HK-2 (cell line): Measurements from ENCODE around the gene PMP22.

Experiments
- DNase-seq: peaks from one replicate; pipeline ENCODE4 v3.0.0-alpha.2; 2018; ENCODE audit not compliant: unreplicated experiment

Gene PMP22

DNA sequence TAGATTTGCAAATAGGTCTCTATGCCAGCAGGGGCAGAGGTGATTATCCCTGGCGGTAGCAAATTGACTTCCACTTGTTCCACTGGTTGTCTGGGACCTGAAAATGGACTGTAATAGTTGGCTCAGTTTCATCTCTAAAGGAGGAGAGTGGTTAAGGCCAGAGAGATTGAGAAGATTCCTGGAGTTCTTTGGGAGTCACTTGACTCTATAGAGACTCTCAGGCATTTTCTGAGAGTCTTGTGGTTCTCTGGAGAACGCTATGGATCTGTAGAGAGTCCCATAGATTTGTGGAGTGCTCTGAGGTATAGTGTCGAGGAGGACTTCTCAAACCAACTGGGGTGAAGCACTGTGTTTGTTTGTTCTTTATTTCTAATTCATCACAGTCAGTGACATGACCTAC, 8.9 kb upstream of the PMP22 start:
- DNase-seq, result no peak

DNA sequence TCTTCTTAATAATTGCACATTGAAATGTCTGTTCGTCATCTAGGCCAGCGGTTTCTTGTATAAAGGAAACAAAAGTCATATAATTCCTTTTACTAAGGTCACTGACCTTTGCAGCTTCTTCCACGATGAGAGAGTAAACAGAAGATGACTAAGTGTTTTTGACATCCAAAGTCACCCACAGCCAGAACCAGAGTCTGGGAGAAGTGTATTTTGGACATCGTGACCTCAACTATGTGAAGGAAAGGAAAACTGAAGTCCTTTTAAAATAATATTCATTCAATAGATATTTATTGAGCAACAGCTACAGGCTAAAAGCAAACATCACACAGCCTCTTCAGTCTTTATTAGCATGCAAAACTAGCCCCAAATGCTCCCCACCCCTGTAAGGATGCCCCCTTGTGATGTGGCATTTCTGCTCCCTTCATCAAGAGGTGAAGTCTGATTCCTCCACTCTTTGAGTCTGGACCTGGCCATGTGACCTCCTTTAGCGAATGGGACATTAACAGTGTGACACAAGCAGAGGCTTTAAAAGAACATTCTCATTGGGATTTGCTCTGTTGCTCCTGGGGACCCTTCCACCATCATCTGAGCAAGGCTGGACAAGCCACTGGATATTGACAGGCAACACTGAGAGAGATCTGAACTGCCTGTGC, 8.1 kb upstream of the PMP22 start:
- no peak for DNase-seq

DNA sequence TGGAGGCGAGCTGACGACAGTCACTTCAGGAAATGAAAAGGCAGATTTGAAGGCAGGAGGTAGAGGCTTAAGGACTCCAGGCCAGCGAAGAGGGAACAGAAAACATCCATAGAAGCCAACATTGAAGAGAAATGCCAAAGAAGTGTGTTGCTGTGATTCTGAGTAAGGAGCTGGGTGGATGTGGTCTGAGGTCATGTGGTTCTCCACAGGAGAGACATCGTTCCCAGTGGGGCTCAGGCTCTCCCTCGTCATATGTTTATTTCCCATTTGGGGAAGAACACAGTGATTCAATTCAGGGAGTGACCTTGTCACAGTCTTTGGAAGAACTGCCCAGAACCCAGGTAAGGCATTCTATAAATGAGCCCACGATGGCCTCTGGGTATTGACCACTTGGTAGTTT, 6.6 kb upstream of the PMP22 start:
- no peak for DNase-seq

DNA sequence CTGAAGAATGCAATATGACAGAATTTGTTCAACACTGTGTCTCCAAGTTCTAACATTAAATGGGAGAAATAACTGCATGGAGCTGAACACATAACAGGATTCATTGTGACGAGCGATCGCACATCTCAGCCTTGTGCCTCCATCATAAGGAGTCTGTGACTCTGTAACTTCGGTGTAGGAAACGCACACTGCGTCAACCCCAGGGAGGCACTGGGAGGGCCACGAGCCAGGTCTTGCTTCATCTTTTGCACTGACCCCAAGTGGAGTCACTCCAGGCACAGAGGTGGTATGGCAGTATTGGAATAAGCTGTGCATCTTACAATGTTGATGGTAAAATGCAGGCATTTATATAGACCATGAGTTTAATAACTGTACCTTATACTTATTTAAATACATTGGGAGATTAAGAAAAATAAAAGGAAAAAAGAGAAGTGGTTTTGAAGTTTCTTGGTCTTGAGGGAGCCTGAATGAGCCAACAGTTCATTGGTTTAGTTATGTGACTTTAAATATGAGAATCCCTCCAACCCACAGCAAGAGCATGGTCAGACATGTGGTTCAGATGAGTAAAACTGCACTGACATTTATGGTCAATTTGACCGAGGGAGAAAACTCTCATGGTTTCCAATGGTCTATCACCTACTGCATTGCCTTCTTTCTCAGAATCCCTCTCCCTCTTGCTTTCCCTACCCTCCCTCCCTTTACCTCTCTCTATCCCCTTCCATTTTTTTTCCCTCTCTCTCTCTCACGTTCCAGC, 5.7 kb upstream of the PMP22 start:
- DNase-seq, result no peak

DNA sequence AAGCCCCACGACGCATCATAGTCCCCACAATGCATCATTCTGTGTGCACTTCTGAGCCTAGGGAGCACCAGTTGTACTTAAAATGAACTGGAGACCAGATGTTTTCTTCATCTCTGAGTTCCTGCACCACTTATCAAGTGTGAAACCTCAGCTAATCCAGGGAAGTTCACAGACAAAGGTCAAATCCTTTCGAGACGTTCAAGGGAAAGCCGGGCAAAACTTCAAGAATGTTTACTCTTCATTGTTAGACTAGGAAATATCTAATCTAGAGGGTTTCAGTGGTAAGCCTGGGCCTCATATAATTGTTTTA, 4.6 kb upstream of the PMP22 start:
- no peak for DNase-seq

DNA sequence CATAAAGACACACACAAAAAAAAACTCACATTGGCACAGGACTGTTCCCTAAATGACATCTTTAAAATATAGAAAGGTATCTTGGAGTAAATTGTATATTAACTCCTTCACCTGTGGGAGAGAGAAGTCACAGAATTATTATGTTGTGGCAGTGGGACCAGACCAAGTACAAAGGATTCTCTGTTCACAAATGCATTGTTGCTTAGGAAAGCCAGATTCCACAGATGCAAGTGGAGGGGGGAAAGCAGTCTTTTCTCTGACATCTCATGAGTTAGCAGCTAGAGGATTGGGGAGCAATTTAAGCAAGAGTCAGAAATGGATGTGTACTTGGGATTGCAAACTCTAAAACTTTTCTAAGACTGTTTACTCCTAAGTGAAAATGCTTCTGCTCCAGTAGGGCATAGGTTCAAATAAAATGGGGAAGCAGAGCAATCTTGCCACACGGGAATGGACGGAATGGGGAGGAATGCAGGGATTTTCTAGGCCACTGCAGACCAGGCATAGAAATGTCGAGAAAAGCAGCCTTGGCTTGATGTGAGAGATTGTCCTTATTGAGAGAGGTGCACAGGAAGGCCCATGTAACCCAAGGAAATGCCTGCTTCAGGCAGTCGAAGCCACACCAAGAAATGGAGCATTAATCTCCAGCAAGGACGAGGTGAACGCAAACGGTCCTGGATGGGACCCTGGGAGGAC, 4.1 kb upstream of the PMP22 start:
- DNase-seq, result no peak

DNA sequence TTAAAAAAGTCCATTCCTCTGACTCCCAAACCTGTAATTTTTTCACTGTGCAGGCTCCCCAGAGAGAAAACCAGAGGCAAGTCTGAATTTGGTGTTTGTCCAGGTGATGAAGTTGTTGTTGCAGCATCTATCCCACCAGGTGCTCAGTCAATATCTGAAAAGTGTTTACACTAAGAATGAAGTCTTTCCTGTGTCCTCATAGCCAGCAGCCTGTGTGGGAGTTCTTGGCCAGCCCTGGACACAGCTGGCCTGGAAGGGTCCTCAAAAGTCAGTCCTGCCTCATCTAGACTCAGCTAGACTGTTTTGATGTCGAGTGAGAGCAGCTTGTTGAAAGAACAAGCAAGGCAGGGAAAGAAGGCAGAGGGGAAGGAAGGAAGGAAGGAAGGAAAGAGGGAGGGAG, 3.3 kb upstream of the PMP22 start:
- DNase-seq, result no peak

DNA sequence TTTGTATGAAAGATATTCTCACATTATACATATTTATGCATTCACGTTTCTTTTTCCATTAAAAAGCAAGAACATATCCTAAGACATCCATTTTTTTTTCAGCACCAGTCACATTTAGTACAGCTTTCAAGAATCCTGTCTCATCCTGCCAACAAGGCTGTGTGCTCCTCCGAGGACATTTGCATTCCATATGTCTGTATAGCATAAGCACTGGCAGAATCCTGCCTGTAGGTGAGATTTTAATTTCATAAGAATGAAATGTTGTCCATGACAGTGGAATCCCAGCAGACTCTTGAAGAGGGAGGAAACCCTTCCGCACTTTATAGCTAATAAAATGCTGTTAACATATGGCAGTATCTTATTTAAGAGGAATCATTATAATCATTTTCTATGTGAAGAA, 2.9 kb upstream of the PMP22 start:
- DNase-seq, result no peak

DNA sequence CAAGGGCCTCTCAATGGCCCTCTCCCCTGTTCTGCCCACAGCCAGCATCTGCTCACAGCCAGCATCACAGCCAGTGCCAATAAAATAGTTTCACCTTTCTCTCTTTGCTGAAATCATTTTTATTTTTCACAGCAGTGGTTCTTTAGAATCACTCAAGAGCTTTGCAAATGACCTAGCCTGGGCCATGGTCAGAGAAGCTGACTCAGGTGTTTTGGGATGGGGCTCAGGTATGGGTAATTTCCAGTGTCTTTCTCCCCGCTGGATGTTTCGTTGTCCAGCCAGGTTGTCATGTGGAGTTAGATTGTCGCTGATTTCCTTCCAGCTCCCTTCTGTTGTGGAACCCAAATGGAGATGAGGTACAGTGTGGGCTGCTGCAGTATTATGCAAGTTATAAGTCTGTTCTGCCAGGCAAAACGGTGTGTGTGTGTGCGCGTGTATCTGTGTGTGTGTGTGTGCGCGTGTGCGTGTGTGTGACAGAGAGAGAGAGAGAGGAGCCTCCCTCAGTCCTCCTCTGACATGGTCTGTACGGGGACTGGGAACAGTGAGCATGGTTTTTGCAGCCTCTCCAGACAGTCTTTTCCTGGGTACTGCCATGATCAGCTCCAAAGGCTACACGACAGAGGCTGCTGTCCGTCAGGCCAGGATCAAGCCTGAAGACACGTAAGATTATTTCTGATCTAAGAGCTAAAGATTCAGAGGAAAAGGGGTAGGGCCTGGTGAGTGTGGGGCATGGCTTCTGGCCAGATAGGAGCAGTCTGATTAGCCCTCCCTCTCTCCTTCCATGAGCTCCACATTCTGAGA, 1.4 kb upstream of the PMP22 start:
- DNase-seq, result no peak

DNA sequence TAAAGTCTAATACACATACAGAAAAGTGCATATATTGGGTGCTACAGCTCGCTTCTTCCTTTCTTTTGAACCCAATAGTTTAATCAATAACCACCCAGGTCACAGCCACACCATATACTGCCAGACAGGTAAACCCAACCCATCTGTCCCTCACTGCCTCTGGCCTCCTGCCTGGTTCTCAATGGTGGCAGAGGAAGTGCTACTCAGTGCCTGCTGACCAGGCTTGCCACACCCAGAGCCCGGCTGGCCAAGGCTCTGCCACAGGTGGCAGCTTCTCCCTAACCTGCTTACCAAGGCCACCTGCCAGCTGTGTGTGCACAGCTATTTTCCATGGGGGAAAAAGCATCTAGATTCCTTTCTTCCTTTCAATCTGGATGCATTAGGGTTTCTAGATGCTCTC, 584 bp downstream of the PMP22 start:
- no peak for DNase-seq

DNA sequence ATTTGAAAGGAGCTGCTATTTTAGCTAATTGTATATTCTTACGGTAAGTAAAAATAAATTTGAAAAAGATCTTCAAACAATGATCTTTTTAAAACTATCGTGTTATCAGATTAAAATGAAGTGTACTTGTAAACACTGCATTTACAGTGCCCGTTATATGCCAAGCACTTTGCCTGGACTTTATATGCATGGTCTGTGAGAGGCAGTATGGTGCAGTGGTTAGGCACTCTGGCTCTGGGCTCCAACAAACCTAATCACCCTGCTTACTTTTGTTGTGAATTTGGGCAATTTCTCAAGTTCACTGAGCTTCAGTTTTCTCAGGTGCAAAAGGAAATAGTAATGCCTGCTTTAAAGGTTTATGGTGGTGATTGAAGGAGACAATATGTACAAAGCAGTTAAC, 1.4 kb downstream of the PMP22 start:
- no peak for DNase-seq

DNA sequence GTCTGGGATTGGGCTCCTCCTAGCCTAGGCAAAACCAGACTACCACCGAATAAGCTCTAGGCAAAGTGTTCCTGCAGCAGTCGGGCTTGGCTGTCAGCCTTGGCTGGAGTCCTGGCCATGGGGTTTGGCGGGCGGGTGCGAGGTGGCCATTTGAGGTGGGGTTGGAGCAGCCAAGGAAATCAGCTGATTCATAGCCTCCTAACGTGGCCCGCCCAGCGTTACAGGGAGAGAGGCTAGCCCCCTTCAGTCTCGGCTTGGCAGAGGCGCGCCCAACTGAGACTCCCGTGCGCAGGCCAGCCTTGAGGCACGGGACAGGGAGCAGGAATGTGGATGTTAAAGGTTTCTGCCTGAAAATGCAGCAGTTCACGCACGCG, 1.9 kb downstream of the PMP22 start:
- peak; percentile 40 for DNase-seq

DNA sequence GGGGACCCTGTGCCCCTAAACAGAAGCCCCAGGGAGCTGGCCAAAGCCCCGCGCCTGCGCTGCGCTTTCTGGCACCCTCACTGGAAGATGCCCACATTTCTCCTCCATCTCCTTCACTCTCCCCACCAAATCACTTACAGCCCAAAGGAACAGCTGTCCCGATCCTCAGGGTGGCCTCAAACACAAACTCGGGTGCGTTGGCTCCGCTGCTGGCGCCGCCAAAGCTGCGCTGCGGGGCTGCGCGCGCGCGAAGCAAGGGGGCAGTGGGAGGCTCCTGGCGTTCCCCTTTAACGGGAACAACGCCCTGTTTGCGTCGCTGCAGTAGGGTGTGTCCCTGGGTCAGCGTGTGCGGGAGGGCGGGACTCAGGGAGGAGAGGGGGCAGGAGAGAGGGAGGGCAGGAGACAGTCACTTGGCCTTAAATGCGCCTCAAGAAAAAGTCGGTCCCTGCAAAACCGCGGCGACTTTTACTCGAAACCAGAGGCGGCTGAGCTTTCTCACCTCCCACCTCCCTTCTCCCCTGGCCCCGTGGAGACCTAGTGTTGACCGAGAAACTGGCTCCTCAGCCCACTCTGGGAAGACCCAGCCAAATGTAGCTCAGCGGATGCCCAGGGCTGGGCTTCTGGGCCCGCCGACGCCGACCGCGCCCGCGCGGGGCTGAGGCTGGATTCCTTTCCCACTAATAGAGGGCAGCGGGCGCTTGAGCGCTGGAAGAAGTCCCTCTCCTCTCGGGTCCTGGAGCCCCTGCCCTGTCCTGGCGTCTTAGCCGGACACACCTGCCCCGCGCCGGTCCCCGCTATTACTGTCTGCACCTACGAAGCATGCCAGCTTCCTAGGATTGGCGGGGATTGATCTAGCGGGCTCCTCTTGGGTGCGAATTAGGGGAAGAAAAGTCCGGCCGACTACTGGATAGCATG, 2.6 kb downstream of the PMP22 start:
- DNase-seq, result no peak

DNA sequence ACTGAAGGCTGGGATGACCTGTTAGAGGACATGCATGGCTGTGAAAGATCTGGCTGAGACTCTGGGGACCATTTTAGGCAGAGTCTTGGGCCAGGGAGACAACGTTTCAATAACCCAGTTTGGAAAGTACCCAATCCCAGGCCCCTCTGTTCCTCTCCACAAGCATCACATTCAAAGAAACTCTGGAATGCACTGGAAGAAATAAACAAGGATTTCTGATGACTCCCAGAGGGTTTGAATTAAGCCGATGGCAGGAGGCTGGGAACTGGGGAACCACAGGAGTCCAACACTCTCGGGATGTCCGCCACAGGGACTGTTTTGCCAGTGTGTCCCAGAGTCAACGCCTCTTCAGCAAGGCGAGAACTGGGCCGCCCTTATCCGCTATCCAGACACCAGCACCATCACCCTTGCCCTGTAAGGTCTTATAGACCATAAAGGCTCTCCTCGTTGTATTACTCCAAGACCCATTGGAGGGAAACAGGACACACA, 3.3 kb downstream of the PMP22 start:
- no peak for DNase-seq

DNA sequence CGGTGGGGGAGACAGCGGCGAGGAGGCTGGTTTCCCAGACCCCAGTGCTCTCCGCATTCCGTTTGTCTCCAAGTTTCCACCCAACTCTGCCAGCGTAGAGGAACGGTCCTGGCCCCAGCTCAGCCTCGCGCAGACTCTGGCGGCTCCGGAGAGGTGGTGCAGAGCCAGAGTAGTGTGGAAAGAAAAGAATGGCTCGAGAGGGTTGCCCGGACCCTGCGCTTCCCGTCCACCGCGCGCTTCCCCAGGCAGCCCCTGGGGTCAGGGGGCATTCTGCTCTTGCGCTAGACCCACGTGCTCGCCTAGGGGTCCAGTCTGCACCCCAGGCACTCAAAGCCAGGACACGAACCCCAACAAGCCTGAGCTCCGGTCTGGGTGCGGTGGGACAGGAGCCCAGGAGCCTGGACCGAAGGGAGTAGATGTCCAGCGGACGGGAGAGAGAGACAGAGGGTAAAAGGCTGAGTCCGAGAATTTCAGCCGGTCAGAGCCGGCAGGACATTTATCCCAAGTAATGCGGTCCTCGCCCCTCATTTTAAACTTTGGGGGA, 3.8 kb downstream of the PMP22 start:
- peak; percentile 52 for DNase-seq

DNA sequence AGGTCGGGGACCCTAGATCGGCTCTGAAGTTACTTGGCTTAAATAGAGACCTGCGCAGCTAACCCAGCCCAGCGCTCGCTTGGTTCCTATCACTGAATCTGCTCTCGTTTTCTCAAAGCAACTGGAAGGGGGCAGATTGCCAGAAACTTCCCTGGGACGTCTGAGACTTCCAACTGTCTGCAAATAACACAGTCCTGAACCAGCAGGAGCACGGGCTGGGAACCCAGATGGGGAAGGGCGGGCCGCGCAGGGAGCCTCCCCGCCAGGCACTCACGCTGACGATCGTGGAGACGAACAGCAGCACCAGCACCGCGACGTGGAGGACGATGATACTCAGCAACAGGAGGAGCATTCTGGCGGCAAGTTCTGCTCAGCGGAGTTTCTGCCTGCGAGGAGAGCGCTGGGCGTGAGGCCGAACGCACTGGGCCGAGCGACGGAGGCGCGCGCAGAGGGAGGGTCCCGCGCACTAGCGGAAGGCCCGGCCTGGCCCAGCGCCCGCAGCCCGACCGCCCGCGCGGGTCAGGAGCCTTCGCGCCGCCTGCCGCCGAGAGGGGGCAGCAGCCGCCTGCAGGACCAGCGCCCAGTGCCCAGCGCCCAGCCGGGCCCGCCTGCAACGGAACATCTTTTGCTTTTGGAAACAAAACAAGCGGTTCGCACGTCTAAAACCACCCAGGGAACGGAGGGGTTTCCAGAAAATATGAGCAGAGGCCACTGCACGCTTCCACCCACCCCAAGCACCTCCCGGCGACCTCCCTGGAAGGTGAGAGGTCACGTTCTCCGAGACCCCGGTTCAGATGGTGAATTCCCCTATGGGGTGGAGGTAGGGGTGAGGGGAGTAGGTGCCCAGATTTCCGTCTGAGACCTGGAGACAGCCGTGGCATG, 4.5 kb downstream of the PMP22 start:
- peak; percentile 87 for DNase-seq

DNA sequence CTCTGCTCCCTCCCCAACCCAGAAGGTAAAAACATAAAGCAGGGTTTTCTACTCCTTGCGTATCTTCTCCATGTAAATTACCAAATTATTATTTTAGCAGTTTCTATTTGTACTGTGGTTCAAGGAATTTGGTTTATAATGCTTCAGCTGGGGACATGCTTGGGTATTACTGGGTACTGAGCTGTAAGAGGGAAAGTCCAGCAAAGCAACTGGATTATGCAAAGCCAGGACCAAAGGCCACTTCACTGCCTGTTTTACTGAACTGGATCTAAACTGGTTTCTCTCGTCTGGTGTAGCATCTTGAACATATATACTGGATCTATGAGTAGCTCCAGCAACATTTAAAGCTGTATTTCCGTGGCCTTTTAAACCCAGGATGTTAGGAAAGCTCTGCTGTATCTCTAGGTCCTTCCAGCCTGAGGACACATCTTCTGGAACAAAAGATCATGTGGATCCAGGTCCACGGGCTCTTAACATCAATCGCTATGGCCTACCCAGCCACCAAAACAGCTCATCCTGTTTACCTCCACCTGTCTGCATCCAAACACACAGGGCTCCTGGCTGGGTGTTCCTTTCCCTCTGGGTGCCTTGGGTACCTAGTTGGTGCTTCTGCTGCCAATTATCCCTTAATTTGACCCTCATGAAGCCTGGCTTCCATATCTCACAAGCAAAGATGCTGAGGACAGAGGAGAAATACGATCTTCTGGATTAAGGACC, 7.2 kb downstream of the PMP22 start:
- DNase-seq, result no peak

DNA sequence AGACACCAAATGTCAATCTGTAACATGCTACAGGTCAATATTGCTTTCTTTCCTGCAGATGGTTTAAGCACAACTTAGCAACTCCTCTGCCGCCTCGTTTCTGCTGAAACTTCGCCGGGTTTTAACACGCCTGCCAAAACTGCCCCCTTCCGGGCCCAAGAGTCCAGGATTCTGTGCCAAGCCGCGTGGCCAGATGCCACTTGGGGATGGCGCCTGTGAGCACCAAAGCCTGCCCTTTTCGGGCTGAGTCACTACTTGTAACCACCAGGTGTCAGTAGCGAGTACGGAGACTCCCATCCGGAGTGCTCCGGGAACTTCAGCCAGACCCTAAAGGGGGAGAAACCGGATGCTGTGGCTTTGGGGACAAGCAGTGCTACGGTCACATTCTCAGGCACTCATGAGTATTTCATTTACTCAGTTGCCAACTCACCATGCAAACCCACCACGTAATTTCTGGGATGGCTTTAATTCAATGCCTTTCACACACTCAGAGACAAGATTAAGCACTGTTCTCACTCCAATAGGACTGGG, 7.8 kb downstream of the PMP22 start:
- DNase-seq, result peak; percentile 72

DNA sequence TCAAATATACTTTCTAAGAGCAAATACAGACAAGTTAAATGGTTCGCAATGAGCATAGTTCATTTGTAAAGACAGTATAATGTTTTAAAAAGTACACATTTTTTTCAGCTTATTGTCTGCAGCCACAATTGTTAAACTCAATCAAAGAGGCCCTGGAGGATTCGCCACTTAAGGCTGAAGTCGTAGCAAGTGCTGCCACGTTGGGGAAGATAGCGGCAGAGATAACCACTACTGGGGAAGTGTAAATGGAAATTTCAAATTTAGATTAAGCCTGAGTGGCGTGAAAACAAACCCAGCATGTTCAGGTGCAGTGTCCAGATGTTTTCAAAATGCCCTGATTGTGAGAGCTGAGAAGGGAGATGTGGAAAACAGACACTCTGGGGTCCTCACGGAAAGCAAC, 8.4 kb downstream of the PMP22 start:
- DNase-seq, result no peak
